Ascending aorta (tissue), 2 donors: Measurements from ENCODE around the gene PTP4A2. TPM values are rescaled to one million over a fixed set of nuclear protein-coding genes. Genes with fewer than 3 reads are reported as not detected.

Experiments used
- DNase-seq, 2 donors: peaks; one replicate each; pipeline ENCODE4 v3.0.0-alpha.2; 2019; ENCODE audit warnings: low spot score in 2 of 2
- H3K27ac ChIP-seq, 2 donors: fragments of 200-600 bp; sonication (generic); one replicate each; pipeline ENCODE4 v1.5.1; 2016 to 2017; ENCODE audit warnings: mild to moderate bottlenecking in 1 of 2
- H3K27me3 ChIP-seq: fragments of 200-600 bp; sonication (generic); one replicate; pipeline ENCODE4 v1.5.1; 2017
- H3K36me3 ChIP-seq, 2 donors: fragments of 200-600 bp; sonication (generic); one replicate each; pipeline ENCODE4 v1.5.1; 2016
- H3K4me1 ChIP-seq, 2 donors: fragments of 200-600 bp; sonication (generic); one replicate each; pipeline ENCODE4 v1.5.1; 2016 to 2017; ENCODE audit warnings: mild to moderate bottlenecking in 1 of 2
- H3K4me3 ChIP-seq, 2 donors: fragments of 200-600 bp; sonication (generic); one replicate each; pipeline ENCODE4 v1.5.1; 2016 to 2017; ENCODE audit warnings: mild to moderate bottlenecking in 1 of 2
- H3K9me3 ChIP-seq, 2 donors: fragments of 200-600 bp; sonication (generic); one replicate each; pipeline ENCODE4 v1.5.1; 2016
- intact Hi-C: fragments of 100-400 bp; cut with DNase I; formaldehyde crosslinking; loops from one replicate; pipeline ENCODE4 v1.15.1; 2023
- total RNA-seq: library from RNA; depleted of rRNA; stranded (reverse); fragments of >200 nt; gene quantifications from one replicate; pipeline ENCODE4 v1.1.0, GENCODE V29; 2016
- TF ChIP-seq, protein P1 (sequence below), 3 experiments: fragments of 200-600 bp in 2 of 3; fragments of 450-650 bp in 1 of 3; sonication (generic) in 2 of 3; IDR thresholded peaks; one replicate each; pipeline ENCODE4 v1.5.1; 2016 to 2019; ENCODE audit warnings: antibody characterized with exemption in 3 of 3, mild to moderate bottlenecking in 1 of 3, moderate library complexity in 1 of 3

PTP4A2 gene
- total RNA-seq, 1 donor from 2014 or later = 174 TPM

DNA sequence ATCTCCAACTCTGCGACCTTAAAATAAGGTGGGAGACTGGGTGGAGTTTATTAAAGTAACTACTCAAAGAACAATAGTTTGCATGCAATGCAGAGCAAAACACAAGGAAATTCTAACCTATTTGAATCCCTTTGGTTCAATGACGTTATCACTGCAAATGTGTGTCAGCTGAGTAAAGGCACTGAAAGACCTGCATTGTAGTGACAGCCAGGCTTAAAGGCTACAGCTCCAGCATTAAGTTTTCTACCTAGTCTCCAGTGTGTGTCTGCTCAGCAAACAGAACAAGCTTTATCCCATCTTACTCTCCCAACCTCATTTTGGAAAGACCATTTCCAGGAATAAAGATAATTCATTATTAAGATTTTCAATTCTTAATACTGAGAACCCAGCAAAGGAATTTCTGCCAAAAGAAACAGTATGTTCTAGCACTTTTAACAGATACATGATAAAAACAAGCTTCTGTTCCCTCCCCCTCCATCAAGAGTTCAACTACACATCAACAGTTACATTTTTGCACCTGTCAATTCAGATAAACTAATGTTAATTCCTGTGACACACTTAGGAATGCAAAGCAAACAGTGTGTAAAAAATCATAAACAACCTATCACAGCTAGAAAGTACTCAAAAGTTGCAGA lies 14.2 kb downstream of the PTP4A2 start:
- H3K4me1 ChIP-seq = peaks cover 6 to 51% of the 10 kb centered on the region in 2 donors
- H3K27me3 ChIP-seq = no peaks in the 10 kb centered on the region
- H3K9me3 ChIP-seq = peaks cover 0 to 4% of the 10 kb centered on the region in 2 donors
- DNase-seq = no peak
- H3K27ac ChIP-seq = no peak overlapping the region
- TF ChIP-seq, protein P1, sequence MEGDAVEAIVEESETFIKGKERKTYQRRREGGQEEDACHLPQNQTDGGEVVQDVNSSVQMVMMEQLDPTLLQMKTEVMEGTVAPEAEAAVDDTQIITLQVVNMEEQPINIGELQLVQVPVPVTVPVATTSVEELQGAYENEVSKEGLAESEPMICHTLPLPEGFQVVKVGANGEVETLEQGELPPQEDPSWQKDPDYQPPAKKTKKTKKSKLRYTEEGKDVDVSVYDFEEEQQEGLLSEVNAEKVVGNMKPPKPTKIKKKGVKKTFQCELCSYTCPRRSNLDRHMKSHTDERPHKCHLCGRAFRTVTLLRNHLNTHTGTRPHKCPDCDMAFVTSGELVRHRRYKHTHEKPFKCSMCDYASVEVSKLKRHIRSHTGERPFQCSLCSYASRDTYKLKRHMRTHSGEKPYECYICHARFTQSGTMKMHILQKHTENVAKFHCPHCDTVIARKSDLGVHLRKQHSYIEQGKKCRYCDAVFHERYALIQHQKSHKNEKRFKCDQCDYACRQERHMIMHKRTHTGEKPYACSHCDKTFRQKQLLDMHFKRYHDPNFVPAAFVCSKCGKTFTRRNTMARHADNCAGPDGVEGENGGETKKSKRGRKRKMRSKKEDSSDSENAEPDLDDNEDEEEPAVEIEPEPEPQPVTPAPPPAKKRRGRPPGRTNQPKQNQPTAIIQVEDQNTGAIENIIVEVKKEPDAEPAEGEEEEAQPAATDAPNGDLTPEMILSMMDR (IDR thresholded peaks at IDR 0.05) = no peak
- H3K4me3 ChIP-seq = no peak overlapping the region
- no peaks in the 10 kb centered on the region for H3K36me3 ChIP-seq
- intact Hi-C loops = loop anchor here (5.0 kb wide), 1 partner anchor 33 kb away; no protein-coding TSS in a partner anchor

- intact Hi-C loops = loop anchor here (5.0 kb wide), 1 partner anchor 36 kb away; no protein-coding TSS in a partner anchor
- H3K27ac ChIP-seq = no peak overlapping the region
- H3K27me3 ChIP-seq = no peaks in the 10 kb centered on the region
- peaks cover 0 to 4% of the 10 kb centered on the region in 2 donors for H3K9me3 ChIP-seq
- DNase-seq = no peak
- H3K36me3 ChIP-seq = peaks cover 8 to 16% of the 10 kb centered on the region in 2 donors
- TF ChIP-seq, protein P1 (IDR thresholded peaks at IDR 0.05) = no peak
- peaks cover 6 to 36% of the 10 kb centered on the region in 2 donors for H3K4me1 ChIP-seq
- H3K4me3 ChIP-seq = no peak overlapping the region
Observed at GRCh38 chr1:31920956-31921355, 17.2 kb downstream of the PTP4A2 start.

DNA sequence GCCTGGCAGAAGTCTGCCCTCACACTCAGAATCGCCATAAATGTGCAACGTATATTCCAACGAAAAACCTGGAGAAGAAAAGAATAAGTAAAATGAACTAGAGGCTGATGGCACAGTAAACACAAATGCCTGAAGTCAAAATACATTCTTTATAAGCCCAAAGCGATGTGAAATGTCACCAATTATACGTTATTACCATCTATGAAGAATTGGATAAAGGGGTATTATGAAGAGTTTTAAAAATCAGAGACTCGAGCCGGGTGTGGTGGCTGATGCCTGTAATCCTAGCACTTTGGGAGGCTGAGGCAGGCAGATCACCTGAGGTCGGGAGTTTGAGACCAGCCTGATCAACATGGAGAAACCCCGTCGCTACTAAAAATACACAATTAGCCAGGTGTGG lies 18.6 kb downstream of the PTP4A2 start:
- no peak for DNase-seq
- Histone ChIP-seq H3K27ac (no peak overlapping the region), H3K36me3 (peaks cover 17 to 29% of the 10 kb centered on the region in 2 donors), H3K4me3 (no peak overlapping the region), H3K9me3 (peaks cover 0 to 4% of the 10 kb centered on the region in 2 donors), H3K4me1 (peaks cover 6 to 29% of the 10 kb centered on the region in 2 donors), H3K27me3 (no peaks in the 10 kb centered on the region)
- TF ChIP-seq, protein P1 (IDR thresholded peaks at IDR 0.05) = no peak
- intact Hi-C loops = loop anchor here (5.0 kb wide), 1 partner anchor 82 kb away; no protein-coding TSS in a partner anchor

- intact Hi-C loops = loop anchor here (5.0 kb wide), 1 partner anchor 78 kb away; no protein-coding TSS in a partner anchor
- TF ChIP-seq, protein P1 (IDR thresholded peaks at IDR 0.05) = no peak
- H3K9me3 ChIP-seq = peaks cover 0 to 4% of the 10 kb centered on the region in 2 donors
- no peak overlapping the region for H3K27ac ChIP-seq
- no peak for DNase-seq
- H3K27me3 ChIP-seq = no peaks in the 10 kb centered on the region
- H3K4me1 ChIP-seq = peaks cover 0 to 9% of the 10 kb centered on the region in 2 donors
- H3K36me3 ChIP-seq = peaks cover 23 to 57% of the 10 kb centered on the region in 2 donors
- H3K4me3 ChIP-seq = no peak overlapping the region
Observed at GRCh38 chr1:31915438-31915837, 22.7 kb downstream of the PTP4A2 start.

DNA sequence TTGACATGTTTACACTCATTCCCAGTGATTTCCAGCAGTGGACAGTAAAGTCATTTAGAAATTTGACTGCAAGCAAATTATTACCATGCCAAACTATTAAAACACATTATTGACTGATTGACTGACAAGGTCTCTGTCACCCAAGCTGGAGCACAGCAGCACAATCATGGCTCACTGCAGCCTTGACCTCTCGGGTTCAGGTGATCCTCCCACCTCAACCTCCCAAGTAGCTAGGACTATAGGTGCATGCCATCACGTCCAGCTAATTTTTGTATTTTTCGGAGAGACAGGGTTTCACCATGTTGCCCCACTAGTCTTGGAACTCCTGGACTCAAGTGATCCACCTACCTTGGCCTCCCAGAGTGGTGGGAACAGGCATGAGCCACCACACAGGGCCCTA lies 24.2 kb downstream of the PTP4A2 start:
- Histone ChIP-seq H3K9me3 (no peaks in the 10 kb centered on the region), H3K4me1 (peaks cover 0 to 9% of the 10 kb centered on the region in 2 donors), H3K4me3 (no peak overlapping the region), H3K36me3 (peaks cover 28 to 69% of the 10 kb centered on the region in 2 donors), H3K27me3 (no peaks in the 10 kb centered on the region), H3K27ac (no peak overlapping the region)
- intact Hi-C loops = no loop called here
- TF ChIP-seq, protein P1 (IDR thresholded peaks at IDR 0.05) = no peak
- DNase-seq = no peak
